ENCODE data around the gene TSSC4.

- TF ChIP-seq CTCF (conservative IDR thresholded peaks at IDR 0.05; ENCODE audit: low read length) (no peak), EZH2phosphoT487 (IDR thresholded peaks at IDR 0.05; ENCODE audit: borderline replicate concordance, low read depth, low read length) (no peak)
Observed at GRCh38 chr11:2351701-2352100, 48.8 kb upstream of the TSSC4 start.

Data from OCI-LY7 (cell line).